HG03520 (cell line): ENCODE results near the gene SKI.

Experiments used
- ATAC-seq: cut with Tn5 transposase; IDR thresholded peaks from one replicate; pipeline ENCODE4 v1.9.1; 2021; ENCODE audit warnings: mild to moderate bottlenecking, moderate library complexity; ENCODE audit not compliant: unreplicated experiment

SKI gene

GRCh38 chr1:2228694-2229036 lies 546 bp downstream of the SKI start:
- ATAC-seq = no peak

DNA sequence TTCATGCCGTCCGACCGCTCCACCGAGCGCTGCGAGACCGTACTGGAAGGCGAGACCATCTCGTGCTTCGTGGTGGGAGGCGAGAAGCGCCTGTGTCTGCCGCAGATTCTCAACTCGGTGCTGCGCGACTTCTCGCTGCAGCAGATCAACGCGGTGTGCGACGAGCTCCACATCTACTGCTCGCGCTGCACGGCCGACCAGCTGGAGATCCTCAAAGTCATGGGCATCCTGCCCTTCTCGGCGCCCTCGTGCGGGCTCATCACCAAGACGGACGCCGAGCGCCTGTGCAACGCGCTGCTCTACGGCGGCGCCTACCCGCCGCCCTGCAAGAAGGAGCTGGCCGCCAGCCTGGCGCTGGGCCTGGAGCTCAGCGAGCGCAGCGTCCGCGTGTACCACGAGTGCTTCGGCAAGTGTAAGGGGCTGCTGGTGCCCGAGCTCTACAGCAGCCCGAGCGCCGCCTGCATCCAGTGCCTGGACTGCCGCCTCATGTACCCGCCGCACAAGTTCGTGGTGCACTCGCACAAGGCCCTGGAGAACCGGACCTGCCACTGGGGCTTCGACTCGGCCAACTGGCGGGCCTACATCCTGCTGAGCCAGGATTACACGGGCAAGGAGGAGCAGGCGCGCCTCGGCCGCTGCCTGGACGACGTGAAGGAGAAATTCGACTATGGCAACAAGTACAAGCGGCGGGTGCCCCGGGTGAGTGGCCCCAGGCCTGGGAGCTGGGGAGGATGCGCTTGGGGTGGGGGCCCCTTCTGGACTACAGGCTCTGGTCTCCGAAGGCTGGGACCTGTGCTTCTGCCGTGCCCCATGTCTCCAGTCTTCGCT lies 1.1 kb downstream of the SKI start:
- ATAC-seq = no peak

GRCh38 chr1:2229911-2230731 lies 2.0 kb downstream of the SKI start:
- no peak for ATAC-seq

DNA sequence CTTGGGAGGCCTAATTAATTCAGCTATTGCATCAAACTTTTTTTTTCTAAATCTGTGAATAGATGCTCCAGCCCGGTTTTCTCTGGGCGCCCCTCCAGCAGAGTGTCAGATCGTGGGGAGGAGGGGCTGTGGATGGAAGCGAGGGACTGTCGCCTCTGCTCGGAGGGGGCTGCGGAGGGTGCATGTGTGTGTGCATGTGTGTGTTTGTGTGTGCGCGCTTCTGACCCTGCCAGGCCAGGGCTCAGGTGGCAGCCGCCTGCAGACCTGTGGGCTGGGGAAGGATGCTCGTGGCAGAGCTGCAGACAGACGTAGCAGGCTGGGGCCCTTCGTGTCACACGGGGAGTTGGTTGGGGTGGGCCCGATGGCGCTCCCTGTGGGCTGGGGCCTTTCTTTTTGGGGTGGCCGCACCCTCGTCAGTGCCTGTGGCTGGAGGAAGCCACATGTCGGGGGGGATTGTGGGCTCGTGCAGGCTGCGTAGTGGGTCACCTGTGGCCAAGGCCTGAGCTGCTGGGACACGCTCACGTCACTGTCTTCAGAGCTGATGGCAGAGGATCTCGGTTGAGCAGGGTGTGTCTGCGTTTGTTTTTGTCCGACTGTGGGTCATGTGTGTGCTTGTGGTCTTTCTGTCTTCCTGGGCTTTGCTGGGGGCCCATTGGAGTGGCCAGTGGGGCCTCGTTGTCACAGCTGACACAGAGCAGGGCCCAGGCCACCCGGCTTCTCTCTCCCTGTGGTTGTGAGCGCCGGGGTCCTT lies 2.8 kb downstream of the SKI start:
- ATAC-seq = no peak

GRCh38 chr1:2231532-2232254 lies 3.6 kb downstream of the SKI start:
- no peak for ATAC-seq

GRCh38 chr1:2232255-2232915 lies 4.3 kb downstream of the SKI start:
- ATAC-seq = no peak

DNA sequence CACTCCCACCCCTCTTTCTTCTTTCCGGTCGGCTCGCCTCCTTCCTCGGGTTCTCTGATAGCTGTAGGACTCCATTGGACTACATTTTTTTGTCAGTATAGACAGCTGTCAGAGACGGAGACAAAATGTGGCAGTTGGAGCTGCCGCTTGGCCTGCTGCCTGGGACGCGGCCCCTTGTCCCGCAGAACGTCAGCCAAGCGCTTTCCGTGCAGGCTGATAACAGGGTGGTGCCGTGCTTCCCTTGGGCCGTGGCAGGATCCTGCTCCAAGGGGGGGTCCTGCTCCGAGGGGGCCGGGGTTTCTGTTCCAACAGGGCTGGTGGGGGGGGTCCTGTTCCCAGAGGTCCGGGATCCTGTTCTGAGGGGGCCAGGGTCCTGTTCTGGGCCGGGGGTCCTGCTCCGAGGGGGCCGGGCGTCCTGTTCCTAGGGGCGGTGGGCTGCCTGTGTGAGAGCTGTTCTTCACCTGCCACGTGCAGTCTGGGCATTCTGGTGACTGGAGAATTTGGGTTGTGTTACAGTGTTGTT lies 4.9 kb downstream of the SKI start:
- ATAC-seq = no peak

DNA sequence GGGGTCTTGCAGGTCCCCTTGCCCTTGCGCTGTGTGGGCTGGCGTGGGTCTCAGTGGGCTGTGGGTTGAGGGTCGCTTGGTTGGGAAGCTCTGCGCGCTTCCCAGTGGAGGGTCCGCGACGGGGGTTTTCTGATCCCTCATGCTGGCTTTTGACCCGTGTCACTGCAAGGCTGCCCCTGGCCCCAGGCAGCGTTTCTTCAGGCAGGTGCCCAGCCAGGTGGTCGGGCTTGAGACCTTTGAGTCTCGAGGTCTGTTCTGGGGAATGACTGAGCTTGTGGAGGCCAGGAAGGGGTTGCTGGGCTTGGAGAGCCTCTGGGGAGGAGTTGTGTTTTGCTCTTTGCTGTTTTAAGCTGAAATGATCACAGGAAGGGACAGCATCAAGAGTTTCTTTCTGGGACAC lies 5.3 kb downstream of the SKI start:
- ATAC-seq = no peak

- ATAC-seq = no peak
Measured at GRCh38 chr1:2233997-2234761, 6.1 kb downstream of the SKI start.

GRCh38 chr1:2234762-2235113 lies 6.6 kb downstream of the SKI start:
- ATAC-seq = no peak

GRCh38 chr1:2235300-2235998 lies 7.3 kb downstream of the SKI start:
- no peak for ATAC-seq

GRCh38 chr1:2236695-2237677 lies 8.9 kb downstream of the SKI start:
- no peak for ATAC-seq

DNA sequence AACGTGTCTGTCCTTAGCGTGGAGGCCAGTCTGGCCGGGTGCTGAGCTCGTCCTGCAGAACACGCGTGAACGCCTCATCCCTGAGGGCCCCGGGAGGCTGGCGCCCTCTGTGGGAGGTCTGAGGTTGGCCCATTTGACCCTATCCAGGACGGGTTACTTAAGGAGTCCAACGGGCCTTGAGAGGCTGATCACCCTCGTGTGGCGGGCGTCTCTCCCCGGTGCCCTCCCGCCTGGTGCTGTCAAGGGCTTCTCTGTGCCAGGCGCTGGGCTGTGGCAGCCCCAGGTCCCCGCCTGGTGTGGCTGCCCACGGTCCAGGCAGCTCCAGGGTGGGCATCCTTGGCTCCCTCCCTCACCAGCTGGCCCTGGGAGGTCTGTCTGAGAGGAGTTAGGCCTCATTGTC lies 9.7 kb downstream of the SKI start:
- ATAC-seq = no peak

GRCh38 chr1:2238361-2239012 lies 10.4 kb downstream of the SKI start:
- no peak for ATAC-seq

GRCh38 chr1:2239013-2239370 lies 10.9 kb downstream of the SKI start:
- no peak for ATAC-seq

DNA sequence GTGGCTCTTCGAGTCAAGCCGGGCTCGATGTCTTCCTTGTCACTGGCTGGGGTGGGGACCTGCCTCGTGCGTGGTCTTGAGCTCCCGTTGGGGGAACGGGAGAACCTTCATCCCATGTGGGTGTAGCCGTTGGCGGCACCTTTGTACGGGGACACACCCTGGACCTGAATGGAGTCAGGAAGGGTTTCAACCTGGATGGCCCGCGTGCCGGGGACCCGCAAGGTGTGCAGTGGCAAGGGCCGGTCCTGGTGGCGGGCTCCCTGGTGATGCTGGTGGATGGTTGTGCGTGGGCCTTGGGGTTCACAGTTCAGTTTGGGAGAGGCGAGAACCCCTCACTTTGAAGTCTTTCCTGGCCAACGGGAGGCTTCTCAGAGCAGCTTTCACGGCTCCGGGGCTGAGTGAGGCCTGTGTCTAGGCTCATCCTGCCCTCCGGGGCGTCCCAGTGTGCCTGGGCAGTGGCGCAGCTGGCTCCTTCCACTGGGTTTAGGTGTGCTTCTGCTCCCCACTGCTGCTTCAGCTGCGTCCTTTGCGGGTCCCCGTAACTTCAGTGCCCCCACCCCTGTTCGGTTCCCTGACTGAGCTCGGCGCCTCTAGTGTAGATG lies 11.4 kb downstream of the SKI start:
- ATAC-seq = no peak
